Breast epithelium (tissue), 4 donors: Measurements from ENCODE around the gene DNASE1L3. TPM values are rescaled to one million over a fixed set of nuclear protein-coding genes. Genes with fewer than 3 reads are reported as not detected.
"Not testable (repeated sequence)": the region's sequence is repeated elsewhere in the genome, so short reads cannot be mapped to it uniquely, and the experiment has no call there.

Experiments
- DNase-seq, 2 donors: peaks; one replicate each; pipeline ENCODE4 v3.0.0-alpha.2; 2019; ENCODE audit warnings: low spot score in 2 of 2
- H3K27ac ChIP-seq, 2 donors: fragments of 200-600 bp; sonication (generic) in 1 of 2; one replicate each; pipeline ENCODE4 v1.5.1; 2016 to 2019; ENCODE audit warnings: mild to moderate bottlenecking in 1 of 2
- H3K27me3 ChIP-seq, 2 donors: fragments of 200-600 bp; sonication (generic) in 1 of 2; one replicate each; pipeline versions ENCODE4 v1.5.1 to v1.6.0; 2017 to 2019; ENCODE audit warnings: control low read depth in 1 of 2, mild to moderate bottlenecking in 1 of 2
- H3K36me3 ChIP-seq: fragments of 200-600 bp; one replicate; pipeline ENCODE4 v1.5.1; 2019
- H3K4me1 ChIP-seq, 2 donors: fragments of 200-600 bp; sonication (generic); one replicate each; pipeline ENCODE4 v1.5.1; 2016 to 2019; ENCODE audit warnings: control low read depth in 1 of 2
- H3K4me3 ChIP-seq, 3 donors: fragments of 200-600 bp; sonication (generic); 1 replicate in 2 of 3; 2 replicates in 1 of 3; pipeline ENCODE4 v1.5.1; 2016 to 2019; ENCODE audit warnings: mild to moderate bottlenecking in 3 of 3, moderate library complexity in 2 of 3
- H3K9me3 ChIP-seq, 2 donors: fragments of 200-600 bp; sonication (generic) in 1 of 2; one replicate each; pipeline ENCODE4 v1.5.1; 2016 to 2019; ENCODE audit warnings: control low read depth in 1 of 2
- POLR2A ChIP-seq: fragments of 450-650 bp; IDR thresholded peaks from one replicate; pipeline ENCODE4 v1.6.1; 2016; ENCODE audit warnings: antibody characterized with exemption, mild to moderate bottlenecking, moderate library complexity
- POLR2AphosphoS5 ChIP-seq, 3 donors: sonication (generic); formaldehyde crosslinking; IDR thresholded peaks; one replicate each; pipeline ENCODE4 v1.6.1; 2017; ENCODE audit warnings: antibody characterized with exemption in 3 of 3
- intact Hi-C: fragments of 100-400 bp; cut with DNase I; formaldehyde crosslinking; loops from one replicate; pipeline ENCODE4 v1.15.1; 2023; ENCODE audit warnings: low total_unique reads
- total RNA-seq, 3 donors: library from RNA; depleted of rRNA; stranded (reverse); fragments of >200 nt; gene quantifications; one replicate each; pipeline ENCODE4 v1.1.0, GENCODE V29; 2016
- TF ChIP-seq, protein P1 (sequence below), 3 donors: fragments of 450-650 bp; IDR thresholded peaks; one replicate each; pipeline ENCODE4 v1.5.1; 2016 to 2017; ENCODE audit warnings: antibody characterized with exemption in 3 of 3, mild to moderate bottlenecking in 3 of 3, moderate library complexity in 3 of 3

Gene DNASE1L3
- total RNA-seq, 3 donors from 2014 or later = 0.44 to 9.2 (median 5.6) TPM

DNA sequence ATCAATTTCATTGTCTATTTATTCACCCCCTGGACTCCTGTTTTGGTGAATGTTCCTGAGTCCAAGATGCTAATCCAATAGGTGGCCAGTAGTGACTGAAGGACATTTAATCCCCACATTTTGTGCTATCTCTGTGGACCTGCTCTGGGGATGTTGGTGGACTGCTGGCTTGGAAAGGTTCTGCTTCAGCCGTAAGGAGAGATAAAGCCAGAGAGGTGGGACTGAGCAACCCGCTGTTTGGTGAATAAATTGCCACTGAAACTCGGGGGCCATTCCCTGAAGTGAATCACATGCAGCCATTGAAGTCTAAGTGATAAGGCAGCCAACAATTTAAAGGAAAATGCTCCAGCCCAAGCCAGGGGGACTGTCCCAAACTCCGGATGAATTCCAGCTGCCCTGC is 25.2 kb upstream of the DNASE1L3 start:
- H3K4me1 ChIP-seq = peaks cover 0 to 4% of the 10 kb centered on the region in 2 donors
- H3K36me3 ChIP-seq = no peaks in the 10 kb centered on the region
- no peak overlapping the region for H3K4me3 ChIP-seq
- H3K27ac ChIP-seq = no peak overlapping the region
- no peaks in the 10 kb centered on the region for H3K9me3 ChIP-seq
- intact Hi-C loops = no loop called here
- DNase-seq = no peak
- no peaks in the 10 kb centered on the region for H3K27me3 ChIP-seq
- TF ChIP-seq, protein P1, sequence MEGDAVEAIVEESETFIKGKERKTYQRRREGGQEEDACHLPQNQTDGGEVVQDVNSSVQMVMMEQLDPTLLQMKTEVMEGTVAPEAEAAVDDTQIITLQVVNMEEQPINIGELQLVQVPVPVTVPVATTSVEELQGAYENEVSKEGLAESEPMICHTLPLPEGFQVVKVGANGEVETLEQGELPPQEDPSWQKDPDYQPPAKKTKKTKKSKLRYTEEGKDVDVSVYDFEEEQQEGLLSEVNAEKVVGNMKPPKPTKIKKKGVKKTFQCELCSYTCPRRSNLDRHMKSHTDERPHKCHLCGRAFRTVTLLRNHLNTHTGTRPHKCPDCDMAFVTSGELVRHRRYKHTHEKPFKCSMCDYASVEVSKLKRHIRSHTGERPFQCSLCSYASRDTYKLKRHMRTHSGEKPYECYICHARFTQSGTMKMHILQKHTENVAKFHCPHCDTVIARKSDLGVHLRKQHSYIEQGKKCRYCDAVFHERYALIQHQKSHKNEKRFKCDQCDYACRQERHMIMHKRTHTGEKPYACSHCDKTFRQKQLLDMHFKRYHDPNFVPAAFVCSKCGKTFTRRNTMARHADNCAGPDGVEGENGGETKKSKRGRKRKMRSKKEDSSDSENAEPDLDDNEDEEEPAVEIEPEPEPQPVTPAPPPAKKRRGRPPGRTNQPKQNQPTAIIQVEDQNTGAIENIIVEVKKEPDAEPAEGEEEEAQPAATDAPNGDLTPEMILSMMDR (IDR thresholded peaks at IDR 0.05) = no peak
- TF ChIP-seq POLR2AphosphoS5 (IDR thresholded peaks at IDR 0.05) (no peak), POLR2A (no peak)

DNA sequence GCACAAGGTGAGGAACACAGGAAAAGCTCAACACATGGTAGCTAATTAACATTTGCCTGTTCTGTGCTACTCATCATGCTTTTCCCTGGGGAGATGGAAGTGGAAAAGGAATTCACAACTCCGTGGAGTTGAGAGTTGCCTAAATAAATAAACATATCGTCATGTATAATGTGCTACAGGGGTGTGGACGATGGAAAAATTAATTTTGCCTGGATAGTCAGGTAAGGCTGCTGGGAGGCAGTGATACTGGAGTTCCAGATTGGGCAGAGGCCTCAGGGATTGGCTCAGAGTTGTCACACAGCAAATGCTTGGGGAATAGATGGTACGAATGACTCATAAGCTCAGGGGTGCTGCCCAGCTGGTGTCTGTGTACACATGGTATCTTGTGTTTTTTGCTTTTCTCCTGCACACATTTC is 23.8 kb upstream of the DNASE1L3 start:
- TF ChIP-seq POLR2AphosphoS5 (IDR thresholded peaks at IDR 0.05) = no peak
- TF ChIP-seq, protein P1 (IDR thresholded peaks at IDR 0.05) = no peak
- TF ChIP-seq POLR2A = no peak
- H3K27ac ChIP-seq = no peak overlapping the region

DNA sequence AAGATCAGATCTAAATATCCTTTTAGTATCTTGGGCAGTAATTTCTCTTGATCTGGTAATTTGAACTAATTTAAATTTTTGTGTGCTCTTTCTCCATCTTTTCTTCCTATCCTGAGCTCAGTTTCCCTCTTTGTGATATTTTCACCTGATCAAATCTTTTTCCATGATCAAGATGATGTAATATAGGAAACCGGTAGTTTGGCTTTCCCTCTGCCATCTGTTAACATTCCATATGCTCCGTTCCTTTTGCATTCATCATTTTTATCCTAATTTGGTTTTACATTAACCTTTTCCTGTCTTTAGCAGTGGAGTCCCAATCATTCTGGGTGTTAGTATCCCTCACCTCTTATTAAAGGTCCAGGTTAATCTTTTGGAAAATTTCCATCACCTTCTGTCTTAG is 20.9 kb upstream of the DNASE1L3 start:
- no peak for DNase-seq
- Histone ChIP-seq H3K4me3 (no peak overlapping the region), H3K27me3 (no peaks in the 10 kb centered on the region), H3K36me3 (no peaks in the 10 kb centered on the region), H3K9me3 (no peaks in the 10 kb centered on the region), H3K27ac (no peak overlapping the region), H3K4me1 (no peaks in the 10 kb centered on the region)
- intact Hi-C loops = no loop called here
- TF ChIP-seq POLR2A = no peak

More for the DNA sequence above, 23.8 kb upstream of the DNASE1L3 start:
- H3K4me3 ChIP-seq = no peak overlapping the region
- intact Hi-C loops = no loop called here
- no peak for DNase-seq
- H3K9me3 ChIP-seq = no peaks in the 10 kb centered on the region
- peaks cover 0 to 4% of the 10 kb centered on the region in 2 donors for H3K4me1 ChIP-seq
- no peaks in the 10 kb centered on the region for H3K27me3 ChIP-seq
- no peaks in the 10 kb centered on the region for H3K36me3 ChIP-seq

DNA sequence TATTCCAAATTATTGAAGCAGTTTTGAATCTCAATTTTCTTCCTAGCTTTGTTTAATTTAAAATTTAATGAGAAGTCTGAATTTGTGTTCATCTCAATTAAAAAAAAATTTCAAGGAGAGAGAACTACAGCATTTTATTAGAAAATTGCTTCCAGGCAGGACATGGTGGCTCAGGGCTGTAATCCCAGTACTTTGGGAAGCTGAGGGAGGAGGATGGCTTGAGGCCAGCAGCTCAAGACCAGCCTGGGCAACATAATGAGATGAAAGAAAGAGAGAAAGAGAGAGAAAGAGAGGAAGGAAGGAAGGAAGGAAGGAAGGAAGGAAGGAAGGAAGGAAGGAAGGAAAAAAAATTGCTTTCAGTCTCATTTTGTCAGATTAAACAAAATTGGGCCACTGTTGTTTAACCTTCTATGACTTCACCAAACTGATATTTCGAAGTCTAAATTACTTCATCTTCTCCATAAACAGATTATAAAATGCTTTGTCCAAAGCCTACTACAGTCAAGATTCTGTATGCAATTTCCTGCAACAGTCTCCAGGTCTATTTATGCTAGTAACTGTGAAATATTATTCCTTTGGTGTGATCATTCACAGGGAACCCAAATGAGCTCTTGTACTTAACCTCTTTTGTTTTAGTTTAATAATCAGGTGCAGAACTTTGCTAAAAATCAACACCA is 20.2 kb upstream of the DNASE1L3 start:
- no peak for TF ChIP-seq POLR2A
- TF ChIP-seq, protein P1 (IDR thresholded peaks at IDR 0.05) = no peak
- no peaks in the 10 kb centered on the region for H3K27me3 ChIP-seq
- no peaks in the 10 kb centered on the region for H3K4me1 ChIP-seq
- H3K4me3 ChIP-seq = no peak overlapping the region
- no peaks in the 10 kb centered on the region for H3K36me3 ChIP-seq
- H3K27ac ChIP-seq = no peak overlapping the region
- DNase-seq = no peak
- no peaks in the 10 kb centered on the region for H3K9me3 ChIP-seq
- intact Hi-C loops = no loop called here

DNA sequence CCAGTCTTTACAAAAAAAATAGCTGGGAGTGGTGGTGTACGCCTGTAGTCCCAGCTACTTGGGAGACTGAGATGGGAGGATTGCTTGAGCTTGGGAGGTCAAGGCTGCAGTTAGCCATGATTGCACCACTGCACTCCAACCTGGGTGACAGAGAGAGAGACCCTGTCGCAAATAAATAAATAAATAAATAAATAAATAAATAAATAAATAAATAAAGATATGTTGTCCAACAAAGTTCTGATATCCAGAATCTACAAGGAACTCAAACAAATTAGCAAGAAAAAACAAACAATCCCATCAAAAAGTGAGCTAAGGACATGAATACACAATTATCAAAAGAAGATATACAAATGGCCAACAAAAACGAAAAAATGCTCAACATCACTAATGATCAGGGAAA is 17.2 kb upstream of the DNASE1L3 start:
- intact Hi-C loops = not testable (repeated sequence)

DNA sequence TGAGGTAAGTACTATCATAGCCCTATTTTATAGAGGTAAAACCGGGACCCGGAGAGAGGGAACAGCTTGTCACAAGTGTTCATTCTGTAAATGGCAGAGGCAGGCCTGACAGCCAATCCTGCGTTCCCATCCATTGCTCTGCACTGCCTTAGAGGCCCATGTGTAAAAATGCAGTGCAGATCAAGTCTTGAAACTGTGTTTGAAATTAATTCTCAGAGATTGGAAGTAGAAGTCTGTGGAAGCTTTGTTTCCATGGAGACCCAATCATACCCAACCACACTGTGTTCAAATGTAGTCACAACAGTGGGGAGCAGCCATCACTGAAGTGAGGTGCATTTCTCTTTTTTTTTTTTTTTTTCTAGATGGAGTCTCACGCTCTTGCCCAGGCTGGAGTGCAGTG is 13.1 kb upstream of the DNASE1L3 start:
- H3K27me3 ChIP-seq = no peaks in the 10 kb centered on the region

More for the DNA sequence above, 17.2 kb upstream of the DNASE1L3 start:
- not testable (repeated sequence) for H3K36me3 ChIP-seq, H3K27ac ChIP-seq, H3K9me3 ChIP-seq, DNase-seq, H3K27me3 ChIP-seq, H3K4me1 ChIP-seq, H3K4me3 ChIP-seq

More for the DNA sequence above, 13.1 kb upstream of the DNASE1L3 start:
- Histone ChIP-seq H3K27ac (no peak overlapping the region), H3K4me1 (no peaks in the 10 kb centered on the region), H3K9me3 (no peaks in the 10 kb centered on the region), H3K36me3 (no peaks in the 10 kb centered on the region), H3K4me3 (no peak overlapping the region)
- no peak for TF ChIP-seq POLR2A
- no peak for TF ChIP-seq POLR2AphosphoS5 (IDR thresholded peaks at IDR 0.05)
- TF ChIP-seq, protein P1 (IDR thresholded peaks at IDR 0.05) = no peak
- no peak for DNase-seq
- intact Hi-C loops = no loop called here
